ENCODE measurements around the gene FEN1. TPM values are rescaled to one million over a fixed set of nuclear protein-coding genes. Genes with fewer than 3 reads are reported as not detected.
A peak's percentile ranks its signal among the peaks of the same experiment; 100 is the strongest.

The FEN1 gene
- total RNA-seq, 1 donor, result 9.0 TPM

- TF ChIP-seq, protein P1, sequence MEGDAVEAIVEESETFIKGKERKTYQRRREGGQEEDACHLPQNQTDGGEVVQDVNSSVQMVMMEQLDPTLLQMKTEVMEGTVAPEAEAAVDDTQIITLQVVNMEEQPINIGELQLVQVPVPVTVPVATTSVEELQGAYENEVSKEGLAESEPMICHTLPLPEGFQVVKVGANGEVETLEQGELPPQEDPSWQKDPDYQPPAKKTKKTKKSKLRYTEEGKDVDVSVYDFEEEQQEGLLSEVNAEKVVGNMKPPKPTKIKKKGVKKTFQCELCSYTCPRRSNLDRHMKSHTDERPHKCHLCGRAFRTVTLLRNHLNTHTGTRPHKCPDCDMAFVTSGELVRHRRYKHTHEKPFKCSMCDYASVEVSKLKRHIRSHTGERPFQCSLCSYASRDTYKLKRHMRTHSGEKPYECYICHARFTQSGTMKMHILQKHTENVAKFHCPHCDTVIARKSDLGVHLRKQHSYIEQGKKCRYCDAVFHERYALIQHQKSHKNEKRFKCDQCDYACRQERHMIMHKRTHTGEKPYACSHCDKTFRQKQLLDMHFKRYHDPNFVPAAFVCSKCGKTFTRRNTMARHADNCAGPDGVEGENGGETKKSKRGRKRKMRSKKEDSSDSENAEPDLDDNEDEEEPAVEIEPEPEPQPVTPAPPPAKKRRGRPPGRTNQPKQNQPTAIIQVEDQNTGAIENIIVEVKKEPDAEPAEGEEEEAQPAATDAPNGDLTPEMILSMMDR (IDR thresholded peaks at IDR 0.05; ENCODE audit: extremely low read depth, low read depth, low read length), result no peak
- DNase-seq (ENCODE audit: insufficient read length, low spot score, missing footprints), result no peak
- Histone ChIP-seq H3K4me1 (ENCODE audit: insufficient read depth, low read length) (peaks cover under 1% of the 10 kb centered on the region), H3K36me3 (ENCODE audit: insufficient read depth, low read length) (peaks cover 35% of the 10 kb centered on the region), H4K20me1 (ENCODE audit: insufficient read depth, low read length) (no peaks in the 10 kb centered on the region), H3K4me3 (ENCODE audit: insufficient read depth, low read length) (no peak overlapping the region), H3K27ac (ENCODE audit: low read depth, low read length) (no peak overlapping the region), H3K27me3 (ENCODE audit: insufficient read depth, low read length) (no peaks in the 10 kb centered on the region), H2AFZ (ENCODE audit: low read length) (no peak overlapping the region), H3K9me3 (ENCODE audit: low read depth, low read length) (no peaks in the 10 kb centered on the region), H3K4me2 (ENCODE audit: insufficient read depth, low read length) (no peak overlapping the region), H3K79me2 (ENCODE audit: insufficient read depth, low read length) (peaks cover 9% of the 10 kb centered on the region)
Observed at GRCh38 chr11:61810671-61811175, 18.0 kb downstream of the FEN1 start.

DNA sequence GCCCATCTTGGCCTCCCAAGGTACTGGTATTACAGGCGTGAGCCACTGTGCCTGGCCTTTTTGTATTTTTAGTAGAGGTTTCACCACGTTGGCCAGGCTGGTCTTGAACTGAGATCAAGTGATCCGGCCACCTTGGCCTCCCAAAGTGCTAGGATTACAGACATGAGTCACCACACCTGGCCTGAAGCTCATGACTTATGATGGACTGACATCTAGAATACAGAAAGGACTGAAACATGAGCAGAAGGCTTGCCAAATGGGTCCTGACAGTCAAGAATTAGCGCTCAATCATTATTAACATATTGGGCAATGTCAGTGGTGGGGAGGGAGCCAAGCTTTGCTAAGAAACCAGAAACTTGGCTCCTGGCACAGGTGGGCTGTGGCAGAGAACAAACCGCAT is 19.1 kb downstream of the FEN1 start:
- H3K4me3 ChIP-seq (ENCODE audit: insufficient read depth, low read length), result no peak overlapping the region
- H3K27ac ChIP-seq (ENCODE audit: low read depth, low read length), result no peak overlapping the region
- peaks cover 28% of the 10 kb centered on the region for H3K36me3 ChIP-seq (ENCODE audit: insufficient read depth, low read length)
- no peaks in the 10 kb centered on the region for H4K20me1 ChIP-seq (ENCODE audit: insufficient read depth, low read length)
- peaks cover 11% of the 10 kb centered on the region for H3K79me2 ChIP-seq (ENCODE audit: insufficient read depth, low read length)
- H3K4me2 ChIP-seq (ENCODE audit: insufficient read depth, low read length), result no peak overlapping the region
- TF ChIP-seq, protein P1 (IDR thresholded peaks at IDR 0.05; ENCODE audit: extremely low read depth, low read depth, low read length), result no peak
- no peak for DNase-seq (ENCODE audit: insufficient read length, low spot score, missing footprints)
- H3K4me1 ChIP-seq (ENCODE audit: insufficient read depth, low read length), result peaks cover 10% of the 10 kb centered on the region
- no peaks in the 10 kb centered on the region for H3K9me3 ChIP-seq (ENCODE audit: low read depth, low read length)
- no peak overlapping the region for H2AFZ ChIP-seq (ENCODE audit: low read length)
- H3K27me3 ChIP-seq (ENCODE audit: insufficient read depth, low read length), result no peaks in the 10 kb centered on the region

DNA sequence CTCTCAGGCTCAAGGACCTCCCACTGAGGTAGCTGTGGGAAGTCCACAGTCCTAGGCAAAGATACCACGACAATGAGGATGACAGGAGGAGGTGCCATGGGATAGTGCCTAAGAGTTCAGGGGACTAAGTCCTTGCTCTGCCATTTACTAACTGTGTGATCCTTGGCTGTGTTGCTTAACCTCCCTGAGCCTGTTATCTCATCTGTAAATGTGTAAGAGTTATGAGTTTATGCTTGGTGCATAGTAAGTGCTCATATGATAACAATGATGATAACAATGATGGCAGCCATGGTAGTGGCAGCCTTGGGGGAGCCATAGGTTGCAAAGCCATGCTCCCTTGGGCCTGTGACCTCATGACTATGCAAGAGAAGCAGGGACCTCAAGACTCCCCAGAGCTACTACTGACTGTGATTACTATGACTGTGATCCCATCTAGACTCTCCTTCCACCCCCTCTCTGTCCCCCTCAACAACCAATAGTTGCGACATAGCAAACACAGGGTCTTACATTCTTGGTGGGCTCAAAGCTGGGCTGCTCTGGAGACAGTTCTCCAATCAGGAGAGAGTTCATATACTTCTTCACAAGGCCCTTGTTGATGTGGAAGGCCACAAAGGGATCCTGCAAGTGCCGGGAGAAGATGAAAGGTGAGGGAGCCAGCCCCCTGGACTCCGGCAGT is 20.2 kb downstream of the FEN1 start:
- H3K36me3 ChIP-seq (ENCODE audit: insufficient read depth, low read length), result peaks cover 28% of the 10 kb centered on the region
- no peaks in the 10 kb centered on the region for H4K20me1 ChIP-seq (ENCODE audit: insufficient read depth, low read length)
- TF ChIP-seq, protein P1 (IDR thresholded peaks at IDR 0.05; ENCODE audit: extremely low read depth, low read depth, low read length), result no peak

GRCh38 chr11:61814247-61814957 is 21.7 kb downstream of the FEN1 start:
- TF ChIP-seq, protein P1 (IDR thresholded peaks at IDR 0.05; ENCODE audit: extremely low read depth, low read depth, low read length), result no peak
- Histone ChIP-seq H2AFZ (ENCODE audit: low read length) (peak overlapping the region; percentile 96), H3K36me3 (ENCODE audit: insufficient read depth, low read length) (peaks cover 17% of the 10 kb centered on the region)

More for the DNA sequence above, 20.2 kb downstream of the FEN1 start:
- DNase-seq (ENCODE audit: insufficient read length, low spot score, missing footprints), result no peak
- Histone ChIP-seq H3K4me1 (ENCODE audit: insufficient read depth, low read length) (peaks cover 18% of the 10 kb centered on the region), H2AFZ (ENCODE audit: low read length) (no peak overlapping the region), H3K4me2 (ENCODE audit: insufficient read depth, low read length) (no peak overlapping the region), H3K79me2 (ENCODE audit: insufficient read depth, low read length) (peaks cover 11% of the 10 kb centered on the region), H3K4me3 (ENCODE audit: insufficient read depth, low read length) (no peak overlapping the region), H3K27me3 (ENCODE audit: insufficient read depth, low read length) (no peaks in the 10 kb centered on the region), H3K27ac (ENCODE audit: low read depth, low read length) (no peak overlapping the region), H3K9me3 (ENCODE audit: low read depth, low read length) (no peaks in the 10 kb centered on the region)

More at GRCh38 chr11:61814247-61814957, 21.7 kb downstream of the FEN1 start:
- peak overlapping the region; percentile 93 for H3K27ac ChIP-seq (ENCODE audit: low read depth, low read length)
- no peaks in the 10 kb centered on the region for H3K9me3 ChIP-seq (ENCODE audit: low read depth, low read length)
- peaks cover 21% of the 10 kb centered on the region for H3K4me1 ChIP-seq (ENCODE audit: insufficient read depth, low read length)
- no peak for DNase-seq (ENCODE audit: insufficient read length, low spot score, missing footprints)
- no peaks in the 10 kb centered on the region for H4K20me1 ChIP-seq (ENCODE audit: insufficient read depth, low read length)
- H3K4me3 ChIP-seq (ENCODE audit: insufficient read depth, low read length), result peak overlapping the region; percentile 92
- peak overlapping the region; percentile 98 for H3K4me2 ChIP-seq (ENCODE audit: insufficient read depth, low read length)
- H3K79me2 ChIP-seq (ENCODE audit: insufficient read depth, low read length), result peaks cover 11% of the 10 kb centered on the region
- H3K27me3 ChIP-seq (ENCODE audit: insufficient read depth, low read length), result no peaks in the 10 kb centered on the region
